Keratinocyte (primary cell): ENCODE measurements around the gene ARPC1A. TPM values are rescaled to one million over a fixed set of nuclear protein-coding genes. Genes with fewer than 3 reads are reported as not detected.
A peak's percentile ranks its signal among the peaks of the same experiment; 100 is the strongest.
"Not testable (repeated sequence)": the region's sequence is repeated elsewhere in the genome, so short reads cannot be mapped to it uniquely, and the experiment has no call there.

ENCODE experiments used
- DNase-seq: peaks from one replicate; pipeline ENCODE4 v3.0.0-alpha.2; 2011; ENCODE audit warnings: low read depth, missing footprints, low spot score
- FAIRE-seq: peaks from 2 replicates; lab custom pipeline; 2011; peaks lifted over from hg19 to GRCh38; lab: Jason Lieb, UNC
- H2AFZ ChIP-seq: 2 replicates; pipeline ENCODE4 v1.6.0; 2012; ENCODE audit warnings: low read length, control low read depth, inconsistent platforms; ENCODE audit not compliant: control insufficient read depth
- H3K27ac ChIP-seq: 2 replicates; pipeline ENCODE4 v1.5.1; 2011; ENCODE audit warnings: low read length; ENCODE audit not compliant: control insufficient read depth, insufficient read depth
- H3K27me3 ChIP-seq: 3 replicates; pipeline ENCODE4 v1.6.0; 2011; ENCODE audit warnings: low read length; ENCODE audit not compliant: control insufficient read depth, insufficient read depth; ENCODE audit errors: extremely low read depth
- H3K36me3 ChIP-seq, 2 experiments: 2 replicates in 1 of 2; 3 replicates in 1 of 2; pipeline ENCODE4 v1.5.1; 2011; ENCODE audit warnings: low read length in 2 of 2, mild to moderate bottlenecking in 1 of 2; ENCODE audit not compliant: control insufficient read depth in 2 of 2, insufficient read depth in 2 of 2; ENCODE audit errors: extremely low read depth in 1 of 2
- H3K4me1 ChIP-seq: 3 replicates; pipeline ENCODE4 v1.5.1; 2011; ENCODE audit warnings: low read length; ENCODE audit not compliant: control insufficient read depth, insufficient read depth; ENCODE audit errors: extremely low read depth
- H3K4me2 ChIP-seq: 3 replicates; pipeline ENCODE4 v1.6.0; 2011; ENCODE audit warnings: low read depth, low read length; ENCODE audit not compliant: control insufficient read depth, insufficient read depth; ENCODE audit errors: extremely low read depth
- H3K4me3 ChIP-seq, 3 experiments: fragments of 200-600 bp in 1 of 3; sonication (generic) in 1 of 3; 2 replicates in 2 of 3; 3 replicates in 1 of 3; pipeline ENCODE4 v1.5.1; 2011 to 2016; ENCODE audit warnings: low read length in 3 of 3, mild to moderate bottlenecking in 3 of 3, control low read depth in 2 of 3, inconsistent platforms in 1 of 3, low read depth in 1 of 3, mixed read lengths in 1 of 3, mixed run types in 1 of 3, moderate library complexity in 1 of 3; ENCODE audit not compliant: control insufficient read depth in 2 of 3, insufficient read depth in 2 of 3; ENCODE audit errors: extremely low read depth in 1 of 3
- H3K79me2 ChIP-seq: 2 replicates; pipeline ENCODE4 v1.6.0; 2012; ENCODE audit warnings: low read length; ENCODE audit not compliant: control insufficient read depth, insufficient read depth
- H3K9ac ChIP-seq: 3 replicates; pipeline ENCODE4 v1.6.0; 2011; ENCODE audit warnings: low read length; ENCODE audit not compliant: control insufficient read depth, insufficient read depth; ENCODE audit errors: extremely low read depth
- H3K9me1 ChIP-seq: 3 replicates; pipeline ENCODE4 v1.6.0; 2011; ENCODE audit warnings: low read length; ENCODE audit not compliant: control insufficient read depth, insufficient read depth; ENCODE audit errors: extremely low read depth
- H3K9me3 ChIP-seq: 2 replicates; pipeline ENCODE4 v1.5.1; 2012; ENCODE audit warnings: low read depth, low read length; ENCODE audit not compliant: control insufficient read depth
- H4K20me1 ChIP-seq: 3 replicates; pipeline ENCODE4 v1.6.0; 2011; ENCODE audit warnings: low read length; ENCODE audit not compliant: control insufficient read depth, insufficient read depth; ENCODE audit errors: extremely low read depth
- EZH2 ChIP-seq: IDR thresholded peaks from one replicate; pipeline ENCODE4 v1.6.1; 2012; ENCODE audit warnings: inconsistent platforms, mild to moderate bottlenecking, low read length, moderate library complexity
- dilution Hi-C: fragments of 300-500 bp; cut with MboI; formaldehyde crosslinking; loops from one replicate; pipeline ENCODE4 v1.7.0; 2020; ENCODE audit warnings: low sequenced_read_pairs; ENCODE audit not compliant: extremely low pct_ligation_motif_present
- polyA minus RNA-seq, 3 experiments: library from RNA; depleted of rRNA, polyadenylated mRNA; stranded (reverse); fragments of >200 nt; gene quantifications; 1 replicate in 1 of 3; 2 replicates in 1 of 3; 3 replicates in 1 of 3; pipeline ENCODE4 v1.2.3, GENCODE V29; 2011
- polyA plus RNA-seq, 5 experiments: library from polyadenylated mRNA; depleted of rRNA in 3 of 5; stranded (reverse) in 3 of 5; stranded (forward) in 1 of 5; unstranded in 1 of 5; fragments of >200 nt; gene quantifications; 1 replicate in 1 of 5; 2 replicates in 3 of 5; 3 replicates in 1 of 5; pipeline versions ENCODE4 v1.2.1 to v1.2.3, GENCODE V29; 2011 to 2012; ENCODE audit warnings: missing spikeins in 2 of 5, low read depth in 1 of 5, low replicate concordance in 1 of 5
- TF ChIP-seq, protein P1 (sequence below), 3 experiments: IDR thresholded peaks in 1 of 3; conservative IDR thresholded peaks in 1 of 3; optimal IDR thresholded peaks in 1 of 3; 2 replicates in 2 of 3; 3 replicates in 1 of 3; pipeline versions ENCODE3 to v1.5.1; 2011; ENCODE audit warnings: low read length in 3 of 3, mild to moderate bottlenecking in 3 of 3, moderate library complexity in 2 of 3, control low read depth in 1 of 3, inconsistent platforms in 1 of 3; ENCODE audit not compliant: insufficient read depth in 2 of 3; ENCODE audit errors: extremely low read depth in 1 of 3

Gene ARPC1A
- polyA plus RNA-seq = 123 to 265 TPM (median 133 TPM) in 3 replicates
- 56.4 TPM for polyA plus RNA-seq (2011; ENCODE audit: low read depth)
- 212 and 265 TPM in 2 replicates for polyA plus RNA-seq (2011; cell fraction: cytosol; rRNA removed)
- polyA plus RNA-seq (2011; cell fraction: nucleus; rRNA removed) = 73.8 and 76.3 TPM in 2 replicates
- polyA plus RNA-seq (2012; ENCODE audit: low replicate concordance) = 226 and 237 TPM in 2 replicates
- polyA minus RNA-seq = 212 to 234 TPM (median 217 TPM) in 3 replicates
- 172 TPM for polyA minus RNA-seq (2011; cell fraction: cytosol; rRNA and poly(A)+ RNA removed)
- 40.4 and 47.5 TPM in 2 replicates for polyA minus RNA-seq (2011; cell fraction: nucleus; rRNA and poly(A)+ RNA removed)

- Histone ChIP-seq H3K79me2 (peaks cover 50% of the 10 kb centered on the region), H2AFZ (peak within 1 kb of the TSS; percentile 87), H3K4me3 (peak within 1 kb of the TSS; percentile 81 to 98 (median 92)), H3K27me3 (no peaks in the 10 kb centered on the region), H3K4me2 (peak within 1 kb of the TSS; percentile 83), H4K20me1 (no peaks in the 10 kb centered on the region), H3K27ac (peak within 1 kb of the TSS; percentile 82), H3K9me1 (no peaks in the 10 kb centered on the region), H3K9ac (peak within 1 kb of the TSS; percentile 87), H3K36me3 (peaks cover 0 to 2% of the 10 kb centered on the region in 2 experiments), H3K9me3 (no peaks in the 10 kb centered on the region), H3K4me1 (peaks cover 38% of the 10 kb centered on the region)
- dilution Hi-C loops = no loop called here
- DNase-seq (peak; percentile 70), FAIRE-seq (no peak)
- no peak for TF ChIP-seq EZH2
- TF ChIP-seq, protein P1, sequence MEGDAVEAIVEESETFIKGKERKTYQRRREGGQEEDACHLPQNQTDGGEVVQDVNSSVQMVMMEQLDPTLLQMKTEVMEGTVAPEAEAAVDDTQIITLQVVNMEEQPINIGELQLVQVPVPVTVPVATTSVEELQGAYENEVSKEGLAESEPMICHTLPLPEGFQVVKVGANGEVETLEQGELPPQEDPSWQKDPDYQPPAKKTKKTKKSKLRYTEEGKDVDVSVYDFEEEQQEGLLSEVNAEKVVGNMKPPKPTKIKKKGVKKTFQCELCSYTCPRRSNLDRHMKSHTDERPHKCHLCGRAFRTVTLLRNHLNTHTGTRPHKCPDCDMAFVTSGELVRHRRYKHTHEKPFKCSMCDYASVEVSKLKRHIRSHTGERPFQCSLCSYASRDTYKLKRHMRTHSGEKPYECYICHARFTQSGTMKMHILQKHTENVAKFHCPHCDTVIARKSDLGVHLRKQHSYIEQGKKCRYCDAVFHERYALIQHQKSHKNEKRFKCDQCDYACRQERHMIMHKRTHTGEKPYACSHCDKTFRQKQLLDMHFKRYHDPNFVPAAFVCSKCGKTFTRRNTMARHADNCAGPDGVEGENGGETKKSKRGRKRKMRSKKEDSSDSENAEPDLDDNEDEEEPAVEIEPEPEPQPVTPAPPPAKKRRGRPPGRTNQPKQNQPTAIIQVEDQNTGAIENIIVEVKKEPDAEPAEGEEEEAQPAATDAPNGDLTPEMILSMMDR (optimal IDR thresholded peaks at IDR 0.05 in 1 of 3, IDR thresholded peaks at IDR 0.05 in 1 of 3, conservative IDR thresholded peaks at IDR 0.05 in 1 of 3; ENCODE audit: extremely low read depth in 1 of 3, insufficient read depth in 2 of 3, low read length in 3 of 3) = peak in 1 of 3 experiments; percentile 23
Observed at GRCh38 chr7:99325592-99326407, at the start of gene ARPC1A. Gene ARPC1A (plus strand): TSS chr7:99325898. CDS start chr7:99333354, 7,456 bp downstream.

DNA sequence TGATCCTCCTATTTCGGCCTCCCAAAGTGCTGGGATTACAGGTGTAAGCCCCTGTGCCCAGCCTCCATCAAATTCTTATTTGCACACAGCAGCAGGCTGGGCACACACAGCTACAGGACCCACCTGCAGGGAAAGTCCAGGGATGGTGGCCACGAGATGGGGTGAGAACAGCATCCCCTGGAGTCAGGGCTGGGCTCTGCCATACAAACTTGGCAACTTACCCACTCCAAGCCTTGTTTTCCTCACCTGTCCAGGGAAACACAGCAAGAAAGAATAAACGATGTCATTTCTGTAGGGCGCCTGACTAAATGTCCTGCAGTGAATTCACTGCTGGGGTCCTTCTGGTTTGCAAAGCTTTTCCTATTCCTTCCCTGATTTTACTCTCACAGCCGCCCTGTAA lies 47.5 kb upstream of the ARPC1A start:
- H3K27me3 ChIP-seq = no peaks in the 10 kb centered on the region
- H2AFZ ChIP-seq = no peak overlapping the region
- H4K20me1 ChIP-seq = no peaks in the 10 kb centered on the region
- dilution Hi-C loops = no loop called here
- H3K36me3 ChIP-seq = no peaks in the 10 kb centered on the region
- H3K79me2 ChIP-seq = no peaks in the 10 kb centered on the region
- H3K4me3 ChIP-seq = no peak overlapping the region
- H3K9me3 ChIP-seq = no peaks in the 10 kb centered on the region
- DNase-seq (no peak), FAIRE-seq (no peak)
- H3K9me1 ChIP-seq = no peaks in the 10 kb centered on the region
- TF ChIP-seq EZH2 = no peak
- TF ChIP-seq, protein P1 (optimal IDR thresholded peaks at IDR 0.05 in 1 of 3, IDR thresholded peaks at IDR 0.05 in 1 of 3, conservative IDR thresholded peaks at IDR 0.05 in 1 of 3; ENCODE audit: extremely low read depth in 1 of 3, insufficient read depth in 2 of 3, low read length in 3 of 3) = peak; percentile 18 to 42 (median 33)
- no peak overlapping the region for H3K4me2 ChIP-seq
- H3K27ac ChIP-seq = no peak overlapping the region
- H3K9ac ChIP-seq = no peak overlapping the region
- peaks cover 15% of the 10 kb centered on the region for H3K4me1 ChIP-seq

- H3K79me2 ChIP-seq, H3K9me1 ChIP-seq, H3K4me1 ChIP-seq, H3K36me3 ChIP-seq, H3K4me3 ChIP-seq, H3K27ac ChIP-seq, dilution Hi-C loops, FAIRE-seq, DNase-seq, H2AFZ ChIP-seq, H3K9me3 ChIP-seq, H3K27me3 ChIP-seq, H3K4me2 ChIP-seq, H4K20me1 ChIP-seq, H3K9ac ChIP-seq: not testable (repeated sequence)
Observed at GRCh38 chr7:99284165-99284564, 41.5 kb upstream of the ARPC1A start.
